HG03469 (cell line): Measurements from ENCODE around the gene SNRPD1.
"Not testable (repeated sequence)": the region's sequence is repeated elsewhere in the genome, so short reads cannot be mapped to it uniquely, and the experiment has no call there.

Source experiments
- ATAC-seq: cut with Tn5 transposase; IDR thresholded peaks from one replicate; pipeline ENCODE4 v1.9.1; 2021; ENCODE audit warnings: mild to moderate bottlenecking, moderate library complexity, moderate number of reproducible peaks; ENCODE audit not compliant: unreplicated experiment

The SNRPD1 gene

GRCh38 chr18:21612125-21613039 is at the start of gene SNRPD1:
TSS of gene SNRPD1 (plus strand) at chr18:21612314. CDS start at chr18:21612430, 116 bp downstream.
- ATAC-seq: peak; percentile 94

GRCh38 chr18:21571772-21572171 is 40.3 kb upstream of the SNRPD1 start:
- ATAC-seq: no peak

- no peak for ATAC-seq
Observed at GRCh38 chr18:21575656-21576055, 36.5 kb upstream of the SNRPD1 start.

GRCh38 chr18:21584391-21584790 is 27.7 kb upstream of the SNRPD1 start:
- no peak for ATAC-seq

DNA sequence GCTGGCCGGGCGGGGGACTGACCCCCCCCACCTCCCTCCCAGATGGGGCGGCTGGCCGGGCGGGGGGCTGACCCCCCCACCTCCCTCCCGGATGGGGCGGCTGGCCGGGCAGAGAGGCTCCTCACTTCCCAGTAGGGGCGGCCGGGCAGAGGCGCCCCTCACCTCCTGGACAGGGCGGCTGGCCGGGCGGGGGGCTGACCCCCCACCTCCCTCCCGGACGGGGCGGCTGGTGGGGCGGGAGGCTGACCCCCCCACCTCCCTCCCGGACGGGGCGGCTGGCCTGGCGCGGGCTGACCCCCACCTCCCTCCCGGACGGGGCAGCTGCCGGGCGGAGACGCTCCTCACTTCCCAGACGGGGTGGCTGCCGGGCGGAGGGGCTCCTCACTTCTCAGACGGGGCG is 19.8 kb upstream of the SNRPD1 start:
- not testable (repeated sequence) for ATAC-seq

DNA sequence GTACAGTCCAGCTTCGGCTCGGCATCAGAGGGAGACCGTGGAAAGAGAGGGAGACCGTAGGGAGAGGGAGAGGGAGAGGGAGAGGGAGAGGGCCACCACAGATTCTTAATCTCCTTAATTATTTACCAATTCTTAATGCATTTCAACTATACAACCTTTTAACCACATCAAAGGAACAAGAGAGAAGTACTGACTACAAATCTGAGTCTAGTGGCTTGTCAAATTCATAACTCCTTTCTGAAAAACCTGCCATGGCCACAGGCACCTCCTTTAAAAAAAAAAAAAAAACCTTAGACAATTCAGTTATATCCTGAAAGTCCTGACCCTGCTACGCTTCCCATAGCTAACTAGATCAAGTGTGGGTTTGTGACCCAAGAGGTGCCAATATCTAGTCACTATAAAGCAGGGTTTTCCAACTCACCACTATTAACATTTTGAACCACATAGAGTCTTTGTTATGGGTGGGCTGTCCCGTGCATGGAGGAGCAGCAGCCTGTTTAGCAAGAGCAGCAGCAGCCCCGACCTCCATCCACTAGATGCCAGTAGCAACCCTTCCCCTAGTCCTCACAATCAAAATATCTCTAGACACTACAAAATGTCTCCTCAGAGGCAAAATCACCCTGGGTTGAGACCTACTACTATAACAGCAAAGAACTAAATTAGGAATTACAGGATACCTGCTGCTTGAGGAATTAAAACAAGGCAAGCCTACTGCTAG is 18.4 kb upstream of the SNRPD1 start:
- ATAC-seq: no peak

DNA sequence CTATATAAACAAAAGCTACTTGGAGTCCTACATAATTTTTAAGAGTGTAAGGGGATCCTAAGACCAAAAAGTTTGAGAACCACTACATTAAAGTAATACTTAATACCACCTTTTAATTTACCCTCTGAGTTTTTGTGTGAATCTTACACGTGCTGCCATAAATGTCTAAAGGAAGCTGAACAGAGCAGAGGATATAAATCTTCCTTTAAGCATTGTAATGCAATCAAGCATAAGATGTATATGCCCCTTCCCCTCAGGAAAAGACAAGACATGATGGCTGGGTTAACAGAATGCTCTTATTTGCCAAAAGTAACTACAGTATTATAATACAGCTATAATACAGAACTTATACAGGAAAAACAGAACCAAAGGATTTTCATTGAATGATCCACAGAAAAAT is 14.5 kb upstream of the SNRPD1 start:
- ATAC-seq: no peak

- ATAC-seq: no peak
Observed at GRCh38 chr18:21598726-21599584, 13.2 kb upstream of the SNRPD1 start.

GRCh38 chr18:21599585-21600525 is 12.3 kb upstream of the SNRPD1 start:
- ATAC-seq: peak; percentile 26

DNA sequence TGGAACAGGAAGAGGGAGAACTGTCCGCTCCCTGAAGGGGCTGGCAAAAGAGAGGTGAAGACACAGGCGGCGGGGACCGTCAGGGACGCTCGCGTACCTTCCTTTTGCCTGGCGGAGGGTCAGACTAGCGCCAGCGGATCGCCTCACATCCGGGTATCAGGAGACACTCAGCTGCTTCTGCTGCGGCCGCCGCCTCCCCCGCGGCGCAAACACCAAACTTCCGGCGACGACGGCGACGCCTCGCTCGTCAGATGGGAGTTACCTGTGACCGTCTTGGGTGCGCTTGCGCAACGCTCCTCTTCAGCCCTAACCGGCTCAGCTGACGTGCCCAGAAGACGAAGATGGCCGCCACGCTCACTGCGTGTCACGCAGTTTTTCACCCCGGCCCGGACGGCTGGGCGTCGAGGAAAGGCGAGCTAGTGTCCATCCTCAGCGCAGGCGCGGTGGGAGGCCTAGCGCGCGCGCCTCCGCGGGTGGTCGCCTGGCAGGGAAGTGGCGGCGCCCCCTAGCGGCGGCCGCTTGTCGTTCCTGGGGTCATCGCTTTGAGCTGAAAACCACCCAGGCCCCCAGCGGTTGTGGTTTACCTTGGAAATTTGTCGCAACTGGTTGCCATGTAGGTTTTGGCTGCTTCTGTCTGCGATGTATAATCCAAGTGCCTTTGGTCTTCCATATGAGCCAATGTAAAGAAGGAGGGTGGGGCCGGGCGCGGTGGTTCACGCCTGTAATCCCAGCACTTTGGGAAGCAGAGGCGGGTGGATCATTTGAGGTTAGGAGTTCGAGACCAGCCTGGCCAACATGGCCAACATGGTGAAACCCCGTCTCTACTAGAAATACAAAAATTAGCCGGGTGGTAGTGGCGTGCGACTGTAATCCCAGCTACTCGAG is 11.3 kb upstream of the SNRPD1 start, which contains the start of gene ESCO1:
TSS of gene ESCO1 (minus strand) at position 179 of the 885 bp plus-strand sequence. CDS start 25,861 bp downstream, outside the sequence.
- ATAC-seq: peak; percentile 78

DNA sequence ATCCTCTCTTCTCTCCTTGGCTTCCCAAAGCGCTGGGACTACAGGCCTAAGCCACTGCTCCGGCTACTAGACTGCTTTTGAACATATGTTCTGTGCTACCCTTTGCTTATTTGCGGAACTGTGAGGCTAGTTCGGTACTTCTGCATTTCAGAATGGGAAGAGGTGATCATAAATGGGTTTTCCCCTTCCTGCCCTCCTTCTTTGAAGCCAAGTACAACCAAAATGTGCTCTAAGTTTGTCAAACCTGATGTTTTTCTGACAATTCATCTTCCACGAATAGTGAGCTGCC is 9.9 kb upstream of the SNRPD1 start:
- no peak for ATAC-seq

- no peak for ATAC-seq
Observed at GRCh38 chr18:21604671-21605070, 7.4 kb upstream of the SNRPD1 start.

- no peak for ATAC-seq
Observed at GRCh38 chr18:21605213-21605612, 6.9 kb upstream of the SNRPD1 start.

DNA sequence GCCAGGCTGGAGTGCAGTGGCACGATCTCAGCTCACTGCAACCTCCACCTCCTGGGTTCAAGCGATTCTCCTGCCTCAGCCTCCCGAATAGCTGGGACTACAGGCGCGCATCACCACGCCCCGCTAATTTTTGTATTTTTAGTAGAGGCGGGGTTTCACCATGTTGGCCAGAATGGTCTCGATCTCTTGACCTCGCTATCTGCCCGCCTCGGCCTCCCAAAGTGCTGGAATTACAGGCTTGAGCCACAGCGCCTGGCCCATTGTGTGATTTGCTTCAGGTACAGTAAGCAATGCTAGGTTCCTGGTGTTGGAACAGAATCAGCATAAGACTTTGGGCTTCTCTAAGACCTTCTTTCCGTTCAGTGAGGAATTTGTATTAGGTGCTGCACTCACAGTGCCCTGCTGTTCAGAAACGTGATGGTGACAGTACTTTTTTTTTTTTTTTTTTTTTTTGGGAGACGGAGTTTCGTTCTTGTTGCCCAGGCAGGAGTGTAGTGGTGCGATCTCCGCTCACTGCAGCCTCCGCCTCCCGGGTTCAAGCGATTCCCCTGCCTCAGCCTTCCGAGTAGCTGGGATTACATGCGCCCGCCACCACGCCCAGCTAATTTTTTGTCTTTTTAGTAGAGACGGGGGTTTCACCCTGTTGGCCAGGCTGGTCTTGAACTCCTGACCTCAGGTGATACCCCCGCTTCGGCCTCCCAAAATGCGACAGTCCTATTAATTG is 551 bp upstream of the SNRPD1 start:
- ATAC-seq: not testable (repeated sequence)

DNA sequence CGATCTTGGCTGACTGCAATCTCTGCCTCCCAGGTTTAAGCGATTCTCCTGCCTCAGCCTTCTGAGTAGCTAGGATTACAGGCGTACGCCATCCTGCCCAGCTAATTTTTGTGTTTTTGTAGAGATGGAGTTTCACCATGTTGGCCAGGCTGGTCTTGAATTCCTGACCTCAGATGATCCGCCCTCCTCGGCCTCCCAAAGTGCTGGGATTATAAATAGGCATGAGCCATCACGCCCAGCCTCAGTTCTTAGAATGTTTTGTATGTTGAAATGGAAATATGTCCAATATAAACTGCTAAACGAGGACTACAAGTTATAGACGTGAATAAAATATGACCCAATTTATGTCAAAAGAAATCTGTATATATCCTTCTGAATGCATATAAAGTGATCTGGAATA is 9.5 kb downstream of the SNRPD1 start:
- not testable (repeated sequence) for ATAC-seq

GRCh38 chr18:21629089-21629832 is 17.1 kb downstream of the SNRPD1 start:
- ATAC-seq: peak; percentile 81

DNA sequence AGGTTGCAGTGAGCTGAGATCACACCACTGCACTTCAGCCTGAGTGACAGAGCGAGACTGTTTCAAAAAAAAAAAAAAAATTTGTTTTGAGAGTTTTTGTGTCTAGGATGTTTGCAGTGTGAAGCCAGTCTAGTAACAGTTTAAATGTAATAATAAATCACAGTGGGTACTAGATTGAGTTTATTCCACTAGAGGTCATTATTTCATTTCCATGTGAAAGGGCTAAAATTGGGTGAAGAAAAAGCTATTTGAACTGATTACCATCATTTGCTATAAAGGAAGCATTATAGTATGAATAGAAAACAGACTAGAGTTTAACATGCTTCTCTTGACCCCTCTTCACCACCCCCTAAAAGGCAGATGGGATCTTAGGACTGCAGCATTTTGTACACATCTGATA is 20.3 kb downstream of the SNRPD1 start:
- no peak for ATAC-seq
